GM12874 (cell line): ENCODE data around the gene CKAP4.

ENCODE experiments used
- TF ChIP-seq, protein P1 (sequence below): IDR thresholded peaks from 2 replicates; pipeline ENCODE4 v1.5.1; 2011; ENCODE audit warnings: low read depth, mild to moderate bottlenecking, control low read depth, low read length, moderate library complexity; ENCODE audit not compliant: insufficient read depth

The CKAP4 gene

DNA sequence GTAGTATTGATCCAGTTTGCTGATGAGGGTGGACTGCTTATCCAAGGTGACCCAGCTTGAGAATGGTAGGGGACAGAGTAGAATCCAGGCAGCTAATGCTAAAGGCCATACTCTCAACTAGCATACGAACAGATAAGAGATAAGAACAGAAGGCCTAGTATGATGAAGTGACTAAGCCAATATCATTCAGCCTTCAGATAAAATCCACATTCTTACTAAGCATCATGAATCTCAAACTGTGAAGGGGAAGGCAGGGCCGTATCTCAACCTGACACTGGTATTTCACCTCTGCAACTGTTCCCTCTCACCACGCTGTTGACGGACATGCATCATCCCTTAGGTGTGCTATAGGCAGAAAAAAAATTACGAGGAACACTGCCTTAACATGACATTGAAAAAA, 8.1 kb upstream of the CKAP4 start:
- TF ChIP-seq, protein P1, sequence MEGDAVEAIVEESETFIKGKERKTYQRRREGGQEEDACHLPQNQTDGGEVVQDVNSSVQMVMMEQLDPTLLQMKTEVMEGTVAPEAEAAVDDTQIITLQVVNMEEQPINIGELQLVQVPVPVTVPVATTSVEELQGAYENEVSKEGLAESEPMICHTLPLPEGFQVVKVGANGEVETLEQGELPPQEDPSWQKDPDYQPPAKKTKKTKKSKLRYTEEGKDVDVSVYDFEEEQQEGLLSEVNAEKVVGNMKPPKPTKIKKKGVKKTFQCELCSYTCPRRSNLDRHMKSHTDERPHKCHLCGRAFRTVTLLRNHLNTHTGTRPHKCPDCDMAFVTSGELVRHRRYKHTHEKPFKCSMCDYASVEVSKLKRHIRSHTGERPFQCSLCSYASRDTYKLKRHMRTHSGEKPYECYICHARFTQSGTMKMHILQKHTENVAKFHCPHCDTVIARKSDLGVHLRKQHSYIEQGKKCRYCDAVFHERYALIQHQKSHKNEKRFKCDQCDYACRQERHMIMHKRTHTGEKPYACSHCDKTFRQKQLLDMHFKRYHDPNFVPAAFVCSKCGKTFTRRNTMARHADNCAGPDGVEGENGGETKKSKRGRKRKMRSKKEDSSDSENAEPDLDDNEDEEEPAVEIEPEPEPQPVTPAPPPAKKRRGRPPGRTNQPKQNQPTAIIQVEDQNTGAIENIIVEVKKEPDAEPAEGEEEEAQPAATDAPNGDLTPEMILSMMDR = no peak

GRCh38 chr12:106255493-106255892, 7.7 kb upstream of the CKAP4 start:
- TF ChIP-seq, protein P1 = no peak

DNA sequence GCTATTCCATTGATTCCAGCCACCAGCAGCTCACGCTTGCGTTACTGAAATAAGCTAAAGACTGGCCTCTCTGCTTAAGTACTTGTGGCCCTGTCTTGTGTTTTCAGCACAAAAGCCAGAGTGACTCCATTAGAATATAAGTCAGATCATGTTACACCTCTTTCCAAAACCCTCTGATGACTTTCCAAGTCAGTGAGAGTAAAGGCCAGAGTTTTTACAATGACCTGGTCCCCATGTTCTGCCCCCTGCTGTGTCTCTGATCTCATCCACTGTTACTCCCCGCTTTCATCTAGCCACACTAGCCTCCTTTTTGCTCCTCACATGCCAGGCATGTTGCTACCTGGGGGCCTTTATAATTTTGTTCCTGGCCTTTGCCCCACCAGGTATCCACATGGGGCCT, 6.9 kb upstream of the CKAP4 start:
- TF ChIP-seq, protein P1 = no peak

- TF ChIP-seq, protein P1 = no peak
Measured at GRCh38 chr12:106251631-106252455, 4.0 kb upstream of the CKAP4 start.

DNA sequence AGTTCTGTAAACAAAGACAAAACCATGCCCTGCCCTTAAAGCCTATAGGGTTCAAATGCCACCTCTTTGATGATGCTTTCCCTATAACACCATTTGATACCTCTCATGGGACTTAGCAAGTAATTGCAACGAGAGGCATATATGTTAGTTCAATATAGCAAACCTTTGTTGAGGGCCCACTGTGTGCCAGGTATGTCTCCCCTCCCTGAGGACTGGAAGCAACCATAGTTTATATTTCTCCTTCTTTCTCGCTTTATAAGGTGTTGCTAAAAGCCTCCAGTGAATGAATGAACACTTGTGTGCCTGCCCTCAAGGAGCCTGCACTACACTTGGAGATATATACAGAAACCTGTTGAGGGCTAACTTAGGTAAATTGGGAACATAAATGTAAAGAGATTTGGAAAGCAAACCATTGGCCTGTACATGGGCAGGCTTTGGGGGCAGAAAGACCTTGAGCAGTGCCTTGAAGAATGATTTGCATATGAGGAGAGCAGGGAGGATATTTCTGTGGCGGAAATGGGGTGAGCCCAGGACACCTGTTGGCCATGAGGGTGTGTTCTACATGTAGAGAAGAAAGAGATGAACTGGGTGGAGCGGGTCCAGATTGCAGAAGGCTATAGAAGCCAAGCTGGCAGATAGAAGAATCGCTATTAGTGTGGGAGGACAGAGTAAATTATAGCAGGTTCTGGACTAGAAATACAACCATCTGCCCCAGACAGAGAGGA, 1.8 kb upstream of the CKAP4 start:
- TF ChIP-seq, protein P1 = no peak

- TF ChIP-seq, protein P1 = no peak
Measured at GRCh38 chr12:106248846-106249371, 1.1 kb upstream of the CKAP4 start.

GRCh38 chr12:106248312-106248845, 559 bp upstream of the CKAP4 start:
- TF ChIP-seq, protein P1 = no peak
